Psoas muscle (tissue), 8 donors: ENCODE data around the gene CHCHD3. TPM values are rescaled to one million over a fixed set of nuclear protein-coding genes. Genes with fewer than 3 reads are reported as not detected.

Experiments
- ATAC-seq, 4 donors: fragments of 200-7000 bp; cut with Tn5 transposase; one replicate each; pipeline ENCODE4 v1.9.1; 2020; ENCODE audit warnings: moderate library complexity in 3 of 4, mild to moderate bottlenecking in 2 of 4
- DNase-seq, 2 donors: peaks; one replicate each; pipeline ENCODE4 v3.0.0-alpha.2; 2020
- H3K27ac ChIP-seq: fragments of 200-600 bp; one replicate; pipeline ENCODE4 v1.8.0; 2022
- H3K27me3 ChIP-seq, 3 donors: fragments of 200-600 bp in 1 of 3; one replicate each; pipeline versions ENCODE4 v1.6.1 to v1.8.0; 2013 to 2022; ENCODE audit warnings: low read length in 2 of 3, mild to moderate bottlenecking in 2 of 3, moderate library complexity in 1 of 3; ENCODE audit not compliant: insufficient read depth in 3 of 3
- H3K36me3 ChIP-seq, 2 donors: fragments of 200-600 bp in 1 of 2; one replicate each; pipeline versions ENCODE4 v1.6.1 to v1.8.0; 2013 to 2022; ENCODE audit warnings: low read depth in 1 of 2, mild to moderate bottlenecking in 1 of 2, moderate library complexity in 1 of 2; ENCODE audit not compliant: insufficient read depth in 1 of 2
- H3K4me1 ChIP-seq: fragments of 200-600 bp; one replicate; pipeline ENCODE4 v1.8.0; 2022
- H3K4me3 ChIP-seq: fragments of 200-600 bp; one replicate; pipeline ENCODE4 v1.8.0; 2022; ENCODE audit warnings: mild to moderate bottlenecking
- H3K9me3 ChIP-seq: fragments of 200-600 bp; one replicate; pipeline ENCODE4 v1.8.0; 2022
- WGBS, 3 donors: extraction: QIAGEN DNeasy Blood & Tissue Kit; methylation state at CpG; one replicate each; pipeline versions ENCODE4 v1.1.6 to v1.1.7; 2013; 5-methylcytosine and 5-hydroxymethylcytosine counted together
- intact Hi-C, 2 donors: fragments of 100-400 bp; cut with DNase I; formaldehyde crosslinking; loops; one replicate each; pipeline versions ENCODE4 v1.11.0 to v1.14.2; 2022
- polyA plus RNA-seq, 3 donors: library from polyadenylated mRNA; stranded (reverse); fragments of 200-250 nt; gene quantifications; one replicate each; pipeline ENCODE4 v1.2.3, GENCODE V29; 2013
- total RNA-seq, 4 donors: library from RNA; stranded (reverse); fragmentation: NEBNext Ultra II Directional in 2 of 4; extraction: Animal tissue kit (Norgen Biotek cat#: 25700) in 2 of 4; gene quantifications; one replicate each; pipeline versions ENCODE4 v1.2.1 to v1.2.4, GENCODE V29; 2021 to 2023
- TF ChIP-seq, protein P1 (sequence below): fragments of 200-600 bp; IDR thresholded peaks from one replicate; pipeline ENCODE4 v1.8.0; 2022; ENCODE audit warnings: antibody characterized with exemption
- donor health status: healthy with polysubstance abuse.
- donor health status: DM: no; HTN: no; CAD: no; lungs with moderate emphysema.
- donor health status: Bipolar disorder and iron deficiency.
- donor health status: healthy.
- donor health status: DM: yes; HTN: yes; CAD: no.
- donor health status: DM: no; HTN: no; CAD: no.
- donor health status: DM: no; HTN: no; CAD: no.
- donor health status: DM: yes; HTN: yes; CAD: no.

Gene CHCHD3
- total and polyA plus RNA-seq, 7 donors, result 129 to 206 (median 184) TPM

- ATAC-seq, result no peak
- Histone ChIP-seq H3K9me3 (peaks cover 20% of the 10 kb centered on the region), H3K27ac (no peak overlapping the region), H3K36me3 (no peaks in the 10 kb centered on the region), H3K27me3 (no peaks in the 10 kb centered on the region), H3K4me3 (no peak overlapping the region), H3K4me1 (peaks cover 3% of the 10 kb centered on the region)
- intact Hi-C loops, result no loop called here
- WGBS, 3 donors, result 25 to 40% (median 34%) methylated on average over 4 of the region's 4 CpGs
- DNase-seq, result no peak
- TF ChIP-seq, protein P1, sequence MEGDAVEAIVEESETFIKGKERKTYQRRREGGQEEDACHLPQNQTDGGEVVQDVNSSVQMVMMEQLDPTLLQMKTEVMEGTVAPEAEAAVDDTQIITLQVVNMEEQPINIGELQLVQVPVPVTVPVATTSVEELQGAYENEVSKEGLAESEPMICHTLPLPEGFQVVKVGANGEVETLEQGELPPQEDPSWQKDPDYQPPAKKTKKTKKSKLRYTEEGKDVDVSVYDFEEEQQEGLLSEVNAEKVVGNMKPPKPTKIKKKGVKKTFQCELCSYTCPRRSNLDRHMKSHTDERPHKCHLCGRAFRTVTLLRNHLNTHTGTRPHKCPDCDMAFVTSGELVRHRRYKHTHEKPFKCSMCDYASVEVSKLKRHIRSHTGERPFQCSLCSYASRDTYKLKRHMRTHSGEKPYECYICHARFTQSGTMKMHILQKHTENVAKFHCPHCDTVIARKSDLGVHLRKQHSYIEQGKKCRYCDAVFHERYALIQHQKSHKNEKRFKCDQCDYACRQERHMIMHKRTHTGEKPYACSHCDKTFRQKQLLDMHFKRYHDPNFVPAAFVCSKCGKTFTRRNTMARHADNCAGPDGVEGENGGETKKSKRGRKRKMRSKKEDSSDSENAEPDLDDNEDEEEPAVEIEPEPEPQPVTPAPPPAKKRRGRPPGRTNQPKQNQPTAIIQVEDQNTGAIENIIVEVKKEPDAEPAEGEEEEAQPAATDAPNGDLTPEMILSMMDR, result no peak
Measured at GRCh38 chr7:132742189-132742612, 339.7 kb downstream of the CHCHD3 start.

GRCh38 chr7:132740176-132740575 lies 341.7 kb downstream of the CHCHD3 start:
- intact Hi-C loops, result no loop called here

DNA sequence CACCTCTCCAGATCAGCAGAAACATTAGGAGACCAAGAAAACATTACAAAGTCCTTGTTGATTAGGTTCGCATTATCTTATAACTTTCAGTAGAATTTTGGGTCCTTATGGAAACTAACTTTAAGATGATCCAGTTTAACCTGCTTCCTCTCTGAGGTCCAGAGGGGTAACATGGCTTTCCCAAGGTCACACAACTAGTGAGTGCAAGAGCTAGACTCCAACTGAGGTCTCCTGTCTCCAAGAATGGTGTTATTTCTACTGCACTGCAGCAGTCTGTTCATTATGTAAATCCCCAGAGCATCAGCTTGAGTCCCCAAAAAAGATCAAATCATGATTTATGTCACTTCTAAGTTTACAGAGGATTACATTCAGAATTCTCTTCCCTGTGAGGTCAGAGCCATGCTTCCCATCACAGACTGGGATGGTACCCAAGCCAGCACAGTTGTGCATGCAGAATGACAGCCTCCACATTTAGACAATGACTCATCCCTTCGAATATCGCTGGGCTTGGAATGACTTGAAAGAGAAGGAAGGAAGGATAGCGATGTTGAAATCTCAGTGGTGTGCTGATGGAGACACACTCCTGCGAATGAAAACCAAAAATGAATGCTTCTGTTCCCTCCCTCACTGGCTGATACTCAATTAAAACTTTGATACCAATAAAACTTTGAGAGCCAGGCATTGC lies 342.5 kb downstream of the CHCHD3 start:
- WGBS, 3 donors, result 23 to 26% (median 24%) methylated on average over 5 of the region's 5 CpGs

More at GRCh38 chr7:132740176-132740575, 341.7 kb downstream of the CHCHD3 start:
- peaks cover 20% of the 10 kb centered on the region for H3K9me3 ChIP-seq
- no peaks in the 10 kb centered on the region for H3K36me3 ChIP-seq
- H3K4me1 ChIP-seq, result peaks cover 3% of the 10 kb centered on the region
- H3K4me3 ChIP-seq, result no peak overlapping the region
- no peak for DNase-seq
- H3K27ac ChIP-seq, result no peak overlapping the region
- no peak for ATAC-seq
- WGBS, 3 donors, result 62 to 71% (median 71%) methylated on average over 5 of the region's 5 CpGs
- TF ChIP-seq, protein P1, result no peak
- H3K27me3 ChIP-seq, result no peaks in the 10 kb centered on the region

GRCh38 chr7:132738254-132738653 lies 343.6 kb downstream of the CHCHD3 start:
- 53 to 76% (median 69%) methylated on average over 2 of the region's 2 CpGs for WGBS, 3 donors
- ATAC-seq, result peak in 3 of 4 donors; percentile 29 to 72 (median 46)
- H3K9me3 ChIP-seq, result peaks cover 3% of the 10 kb centered on the region
- peaks cover 3% of the 10 kb centered on the region for H3K4me1 ChIP-seq
- no peak for DNase-seq
- intact Hi-C loops, result no loop called here
- H3K4me3 ChIP-seq, result no peak overlapping the region
- no peaks in the 10 kb centered on the region for H3K36me3 ChIP-seq
- no peaks in the 10 kb centered on the region for H3K27me3 ChIP-seq
- H3K27ac ChIP-seq, result no peak overlapping the region
- TF ChIP-seq, protein P1, result no peak

More for the DNA sequence above, 342.5 kb downstream of the CHCHD3 start:
- Histone ChIP-seq H3K4me3 (no peak overlapping the region), H3K27ac (no peak overlapping the region), H3K36me3 (no peaks in the 10 kb centered on the region), H3K4me1 (peaks cover 3% of the 10 kb centered on the region), H3K9me3 (peaks cover 13% of the 10 kb centered on the region), H3K27me3 (no peaks in the 10 kb centered on the region)
- TF ChIP-seq, protein P1, result no peak
- peak; percentile 38 to 63 for DNase-seq
- ATAC-seq, result peak; percentile 98 to 100 (median 99)
- intact Hi-C loops, result no loop called here
